Kidney epithelial cell (primary cell): ENCODE results near the gene CAMSAP2. TPM values are rescaled to one million over a fixed set of nuclear protein-coding genes. Genes with fewer than 3 reads are reported as not detected.

Source experiments
- DNase-seq: peaks from one replicate; pipeline ENCODE4 v3.0.0-alpha.2; 2010; ENCODE audit warnings: low read depth
- H3K27me3 ChIP-seq: 2 replicates; pipeline ENCODE4 v1.6.0; 2011; ENCODE audit warnings: low read length; ENCODE audit not compliant: control insufficient read depth, insufficient read depth
- H3K36me3 ChIP-seq: 2 replicates; pipeline ENCODE4 v1.5.1; 2011; ENCODE audit warnings: low read length; ENCODE audit not compliant: control insufficient read depth, insufficient read depth
- H3K4me3 ChIP-seq: 2 replicates; pipeline ENCODE4 v1.5.1; 2011; ENCODE audit warnings: low read depth, mild to moderate bottlenecking, control low read depth, low read length
- CTCF ChIP-seq: IDR thresholded peaks from 2 replicates; pipeline ENCODE4 v1.5.1; 2011; ENCODE audit warnings: mild to moderate bottlenecking, moderate library complexity, low read length, control low read depth, inconsistent platforms; ENCODE audit not compliant: insufficient read depth, poor library complexity, severe bottlenecking
- total RNA-seq: library from RNA; depleted of rRNA; stranded (reverse); fragments of >200 nt; gene quantifications from 2 replicates; pipeline ENCODE4 v1.2.3, GENCODE V29; 2015

CAMSAP2 gene
- total RNA-seq, 1 donor from 2014 or later: 31.9 TPM

GRCh38 chr1:200866521-200866920, 127.8 kb downstream of the CAMSAP2 start:
- TF ChIP-seq CTCF: no peak
- Histone ChIP-seq H3K36me3 (no peaks in the 10 kb centered on the region), H3K4me3 (no peak overlapping the region), H3K27me3 (no peaks in the 10 kb centered on the region)
- DNase-seq: no peak

- H3K27me3 ChIP-seq: peaks cover 3% of the 10 kb centered on the region
- H3K4me3 ChIP-seq: no peak overlapping the region
- TF ChIP-seq CTCF: no peak
- no peaks in the 10 kb centered on the region for H3K36me3 ChIP-seq
- no peak for DNase-seq
Measured at GRCh38 chr1:200867018-200867811, 128.5 kb downstream of the CAMSAP2 start.

- TF ChIP-seq CTCF: no peak
- H3K36me3 ChIP-seq: no peaks in the 10 kb centered on the region
- DNase-seq: no peak
Measured at GRCh38 chr1:200869376-200869752, 130.7 kb downstream of the CAMSAP2 start.

GRCh38 chr1:200869753-200870391, 131.2 kb downstream of the CAMSAP2 start:
- DNase-seq: no peak
- no peak overlapping the region for H3K4me3 ChIP-seq
- H3K27me3 ChIP-seq: peaks cover 23% of the 10 kb centered on the region
- no peak for TF ChIP-seq CTCF
- H3K36me3 ChIP-seq: no peaks in the 10 kb centered on the region

More at GRCh38 chr1:200869376-200869752, 130.7 kb downstream of the CAMSAP2 start:
- peaks cover 23% of the 10 kb centered on the region for H3K27me3 ChIP-seq
- H3K4me3 ChIP-seq: no peak overlapping the region

- H3K36me3 ChIP-seq: no peaks in the 10 kb centered on the region
- H3K27me3 ChIP-seq: peaks cover 23% of the 10 kb centered on the region
- no peak for DNase-seq
- H3K4me3 ChIP-seq: peak within 1 kb of the TSS; percentile 6
- TF ChIP-seq CTCF: no peak
Measured at GRCh38 chr1:200872446-200873115, 133.9 kb downstream of the CAMSAP2 start, which contains the start of gene GPR25. Gene GPR25, plus strand, starts transcription at chr1:200872981. Its CDS starts 57 bp downstream, at chr1:200873038.
